HEK293T (cell line): ENCODE data around the gene MYCBPAP.

ENCODE experiments used
- ARNT ChIP-seq: fragments of 450-650 bp; IDR thresholded peaks from 2 replicates; pipeline ENCODE4 v1.6.1; 2017; ENCODE audit warnings: mild to moderate bottlenecking
- BHLHE40 ChIP-seq: fragments of 450-650 bp; IDR thresholded peaks from 2 replicates; pipeline ENCODE4 v1.6.1; 2016; ENCODE audit warnings: mild to moderate bottlenecking, moderate library complexity, borderline replicate concordance
- FOXA1 ChIP-seq: fragments of 450-650 bp; IDR thresholded peaks from 2 replicates; pipeline ENCODE4 v1.6.1; 2016; ENCODE audit warnings: mild to moderate bottlenecking
- FOXK2 ChIP-seq: fragments of 450-650 bp; IDR thresholded peaks from 2 replicates; pipeline ENCODE4 v1.6.1; 2016; ENCODE audit warnings: mild to moderate bottlenecking
- FOXM1 ChIP-seq: fragments of 450-650 bp; IDR thresholded peaks from 2 replicates; pipeline ENCODE4 v1.6.1; 2017; ENCODE audit warnings: mild to moderate bottlenecking, borderline replicate concordance
- HDGF ChIP-seq: fragments of 450-650 bp; IDR thresholded peaks from 2 replicates; pipeline ENCODE4 v1.6.1; 2017; ENCODE audit warnings: antibody characterized with exemption, borderline replicate concordance
- SP1 ChIP-seq: fragments of 450-650 bp; IDR thresholded peaks from 2 replicates; pipeline ENCODE4 v1.6.1; 2017
- TARDBP ChIP-seq: fragments of 450-650 bp; IDR thresholded peaks from 2 replicates; pipeline ENCODE4 v1.6.1; 2016
- ZNF384 ChIP-seq: fragments of 450-650 bp; IDR thresholded peaks from 2 replicates; pipeline ENCODE4 v1.6.1; 2016

DNA sequence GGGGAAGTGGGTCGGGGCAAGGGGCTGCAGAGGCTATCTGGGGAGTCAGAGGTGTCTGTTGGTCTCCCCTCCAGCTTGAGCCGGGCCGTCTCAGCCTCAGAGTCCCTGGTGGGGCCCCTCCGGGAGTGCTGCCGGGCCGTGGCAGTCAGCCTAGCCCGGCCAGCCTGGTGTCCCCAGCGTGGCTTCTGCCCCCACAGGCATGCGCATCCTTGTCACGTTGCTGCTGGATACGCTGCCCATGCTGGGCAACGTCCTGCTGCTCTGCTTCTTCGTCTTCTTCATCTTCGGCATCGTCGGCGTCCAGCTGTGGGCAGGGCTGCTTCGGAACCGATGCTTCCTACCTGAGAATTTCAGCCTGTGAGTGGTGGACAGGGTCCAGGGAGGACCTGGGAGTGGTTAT, 63.4 kb downstream of the MYCBPAP start:
- TF ChIP-seq FOXK2 (no peak), TARDBP (no peak), BHLHE40 (no peak), FOXM1 (no peak), ZNF384 (no peak), SP1 (no peak), FOXA1 (no peak), ARNT (no peak), HDGF (no peak)
